ENCODE measurements around the gene ZNF560.

The ZNF560 gene

GRCh38 chr19:9435279-9436268 is 62.8 kb downstream of the ZNF560 start, which contains the start of gene ZNF266:
TSS of gene ZNF266 (minus strand) at chr19:9435573. CDS start at chr19:9420089, 15,484 bp downstream.
- peak within 1 kb of the TSS; percentile 95 for H3K4me2 ChIP-seq (ENCODE audit: low read length)
- H3K36me3 ChIP-seq (ENCODE audit: insufficient read depth, low read length), result peaks cover 25% of the 10 kb centered on the region
- no peaks in the 10 kb centered on the region for H3K27me3 ChIP-seq (ENCODE audit: control insufficient read depth, insufficient read depth, low read length)
- H3K9ac ChIP-seq (ENCODE audit: low read depth, low read length), result peak within 1 kb of the TSS; percentile 93
- peaks cover 10% of the 10 kb centered on the region for H3K4me1 ChIP-seq (ENCODE audit: control insufficient read depth, insufficient read depth, low read length)
- peak within 1 kb of the TSS; percentile 93 for H3K4me3 ChIP-seq (ENCODE audit: low read length)
- H3K9me3 ChIP-seq (replicated peaks; ENCODE audit: low read length), result no peaks in the 10 kb centered on the region

DNA sequence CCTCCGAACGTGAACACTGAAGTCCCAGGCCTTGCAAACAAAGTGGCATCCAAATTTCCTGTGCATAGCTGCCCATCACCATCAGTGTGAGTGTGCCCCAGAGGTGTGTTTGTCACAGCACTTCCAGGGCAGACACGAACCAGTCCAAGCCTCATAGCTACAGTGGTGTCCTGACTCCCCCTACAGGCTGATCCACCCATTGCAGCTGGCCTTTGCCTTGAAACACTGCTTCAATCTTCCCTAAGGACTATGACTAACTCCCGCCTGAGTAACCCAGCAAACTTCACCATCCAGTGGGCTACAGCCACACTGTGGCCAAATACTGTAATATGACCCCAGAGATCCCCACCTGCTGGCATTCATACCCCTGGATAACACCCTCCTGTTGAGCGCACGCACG is 66.9 kb downstream of the ZNF560 start:
- H3K9me3 ChIP-seq (replicated peaks; ENCODE audit: low read length), result no peaks in the 10 kb centered on the region
- no peak overlapping the region for H3K4me2 ChIP-seq (ENCODE audit: low read length)
- no peaks in the 10 kb centered on the region for H3K27me3 ChIP-seq (ENCODE audit: control insufficient read depth, insufficient read depth, low read length)
- peaks cover 10% of the 10 kb centered on the region for H3K4me1 ChIP-seq (ENCODE audit: control insufficient read depth, insufficient read depth, low read length)
- no peak overlapping the region for H3K4me3 ChIP-seq (ENCODE audit: low read length)
- H3K36me3 ChIP-seq (ENCODE audit: insufficient read depth, low read length), result peaks cover 33% of the 10 kb centered on the region
- no peak overlapping the region for H3K9ac ChIP-seq (ENCODE audit: low read depth, low read length)

DNA sequence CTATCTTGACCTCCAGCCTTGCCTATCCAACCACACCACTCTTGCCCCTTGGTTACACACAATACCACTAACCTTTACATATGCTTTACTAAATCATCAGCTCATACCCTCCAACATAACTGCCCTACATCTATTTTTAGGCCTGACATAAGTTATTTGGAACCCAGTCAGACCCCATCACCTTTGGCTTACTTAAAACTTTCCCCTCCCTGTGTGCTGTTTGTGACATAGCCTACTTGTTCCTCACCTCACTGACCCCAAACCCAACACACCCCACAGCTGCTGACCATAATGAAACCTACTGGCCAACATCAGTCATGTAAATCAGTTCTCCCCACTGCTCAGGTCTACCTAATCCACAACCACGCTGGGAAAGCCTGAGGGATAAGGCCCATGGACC is 68.0 kb downstream of the ZNF560 start:
- Histone ChIP-seq H3K4me2 (ENCODE audit: low read length) (no peak overlapping the region), H3K36me3 (ENCODE audit: insufficient read depth, low read length) (peaks cover 40% of the 10 kb centered on the region), H3K27me3 (ENCODE audit: control insufficient read depth, insufficient read depth, low read length) (no peaks in the 10 kb centered on the region), H3K9ac (ENCODE audit: low read depth, low read length) (no peak overlapping the region), H3K4me1 (ENCODE audit: control insufficient read depth, insufficient read depth, low read length) (peaks cover 8% of the 10 kb centered on the region), H3K9me3 (replicated peaks; ENCODE audit: low read length) (no peaks in the 10 kb centered on the region), H3K4me3 (ENCODE audit: low read length) (no peak overlapping the region)

GRCh38 chr19:9427941-9428340 is 70.5 kb downstream of the ZNF560 start:
- H3K4me2 ChIP-seq (ENCODE audit: low read length), result no peak overlapping the region
- no peaks in the 10 kb centered on the region for H3K27me3 ChIP-seq (ENCODE audit: control insufficient read depth, insufficient read depth, low read length)
- H3K4me1 ChIP-seq (ENCODE audit: control insufficient read depth, insufficient read depth, low read length), result no peaks in the 10 kb centered on the region
- H3K36me3 ChIP-seq (ENCODE audit: insufficient read depth, low read length), result peaks cover 51% of the 10 kb centered on the region
- no peaks in the 10 kb centered on the region for H3K9me3 ChIP-seq (replicated peaks; ENCODE audit: low read length)
- no peak overlapping the region for H3K4me3 ChIP-seq (ENCODE audit: low read length)
- no peak overlapping the region for H3K9ac ChIP-seq (ENCODE audit: low read depth, low read length)

Measured in skeletal muscle satellite cell (primary cell).